PC-9 (cell line): ENCODE measurements around the gene DNAAF1. TPM values are rescaled to one million over a fixed set of nuclear protein-coding genes. Genes with fewer than 3 reads are reported as not detected.

Experiments used
- BruUV-seq: library from RNA; stranded (reverse); fragments of 400-500 nt; replicated peaks from 2 replicates; lab custom pipeline; 2021; lab: Mats Ljungman, UMichigan
- CTCF ChIA-PET: fragments of 300-600 bp; sonication (Branson Sonifier 250); formaldehyde crosslinking; loops from one replicate; lab custom pipeline; 2022; ENCODE audit warnings: antibody characterized with exemption; lab: Charles Lee
- POLR2A ChIA-PET: fragments of 300-600 bp; sonication (Branson Sonifier 250); formaldehyde crosslinking; loops from one replicate; lab custom pipeline; 2022; ENCODE audit warnings: antibody characterized with exemption; ENCODE audit not compliant: unreplicated experiment; lab: Charles Lee
- DNase-seq, 2 experiments: peaks; one replicate each; pipeline versions ENCODE4 v3.0.0 to v3.0.0-alpha.2; 2015 to 2022; ENCODE audit warnings: mixed read lengths in 1 of 2
- H2AFZ ChIP-seq: fragments of 200-600 bp; sonication (generic); 2 replicates; pipeline ENCODE4 v1.8.1; 2017; ENCODE audit warnings: antibody characterized with exemption
- H3F3A ChIP-seq: fragments of 200-600 bp; sonication (generic); 2 replicates; pipeline ENCODE4 v1.8.1; 2017; ENCODE audit warnings: antibody characterized with exemption, mild to moderate bottlenecking, low read depth; ENCODE audit not compliant: insufficient read depth
- H3K27ac ChIP-seq: fragments of 200-600 bp; sonication (generic); 2 replicates; pipeline ENCODE4 v1.6.1; 2016; ENCODE audit warnings: mixed run types
- H3K27me3 ChIP-seq: fragments of 200-600 bp; sonication (generic); 2 replicates; pipeline ENCODE4 v1.6.1; 2016; ENCODE audit warnings: low read depth, mixed run types; ENCODE audit not compliant: insufficient read depth
- H3K36me3 ChIP-seq: fragments of 200-600 bp; sonication (generic); 2 replicates; pipeline ENCODE4 v1.6.1; 2016; ENCODE audit warnings: low read depth, mixed run types
- H3K4me1 ChIP-seq: fragments of 200-600 bp; sonication (generic); replicated peaks from 2 replicates; pipeline ENCODE4 v1.6.1; 2016; ENCODE audit warnings: mixed run types; ENCODE audit not compliant: insufficient read depth
- H3K4me2 ChIP-seq: fragments of 200-600 bp; sonication (generic); 2 replicates; pipeline ENCODE4 v1.6.1; 2017; ENCODE audit warnings: mixed run types
- H3K4me3 ChIP-seq: fragments of 200-600 bp; sonication (generic); 2 replicates; pipeline ENCODE4 v1.6.1; 2016; ENCODE audit warnings: mixed run types
- H3K79me2 ChIP-seq: fragments of 200-600 bp; sonication (generic); 2 replicates; pipeline ENCODE4 v1.6.1; 2017; ENCODE audit warnings: low read depth, mixed run types
- H3K9me2 ChIP-seq: fragments of 200-600 bp; sonication (generic); 2 replicates; pipeline ENCODE4 v1.8.1; 2017; ENCODE audit warnings: mild to moderate bottlenecking; ENCODE audit not compliant: insufficient read depth
- H3K9me3 ChIP-seq: fragments of 200-600 bp; sonication (generic); 2 replicates; pipeline ENCODE4 v1.8.1; 2016; ENCODE audit warnings: low read depth; ENCODE audit not compliant: insufficient read depth
- H4K20me1 ChIP-seq: fragments of 200-600 bp; sonication (generic); 2 replicates; pipeline ENCODE4 v1.8.1; 2017; ENCODE audit not compliant: insufficient read depth
- EZH2 ChIP-seq: fragments of 200-600 bp; sonication (generic); IDR thresholded peaks from 2 replicates; pipeline ENCODE4 v1.8.0; 2017; ENCODE audit warnings: antibody characterized with exemption, low read depth
- intact Hi-C: fragments of 100-400 bp; cut with micrococcal nuclease; formaldehyde crosslinking; loops from one replicate; pipeline ENCODE4 v1.10.0; 2022; ENCODE audit not compliant: unreplicated experiment
- total RNA-seq: library from RNA; stranded (reverse); gene quantifications from 2 replicates; pipeline ENCODE4 v1.2.3, GENCODE V29; 2021
- TF ChIP-seq, protein P1 (sequence below): fragments of 200-600 bp; sonication (generic); conservative IDR thresholded peaks from 2 replicates; pipeline ENCODE4 v1.6.1; 2017; ENCODE audit warnings: mixed run types, antibody characterized with exemption, mild to moderate bottlenecking, moderate library complexity

Gene DNAAF1
- total RNA-seq, 1 experiment from 2014 or later = 1.2 TPM

- Histone ChIP-seq H3K27me3 (no peaks in the 10 kb centered on the region), H4K20me1 (peaks cover 5% of the 10 kb centered on the region; the same call in 1 of the 2 replicates), H3K36me3 (no peaks in the 10 kb centered on the region), H3K27ac (peak overlapping the region; percentile 51), H3K9me3 (no peaks in the 10 kb centered on the region), H3K4me1 (peaks cover 39% of the 10 kb centered on the region), H3K4me3 (peak overlapping the region; percentile 2; the same call in 1 of the 2 replicates), H3K9me2 (no peaks in the 10 kb centered on the region), H3K79me2 (peaks cover 31% of the 10 kb centered on the region), H2AFZ (no peak overlapping the region), H3K4me2 (peak overlapping the region; percentile 85), H3F3A (peaks cover 30% of the 10 kb centered on the region)
- no peak for TF ChIP-seq EZH2
- TF ChIP-seq, protein P1, sequence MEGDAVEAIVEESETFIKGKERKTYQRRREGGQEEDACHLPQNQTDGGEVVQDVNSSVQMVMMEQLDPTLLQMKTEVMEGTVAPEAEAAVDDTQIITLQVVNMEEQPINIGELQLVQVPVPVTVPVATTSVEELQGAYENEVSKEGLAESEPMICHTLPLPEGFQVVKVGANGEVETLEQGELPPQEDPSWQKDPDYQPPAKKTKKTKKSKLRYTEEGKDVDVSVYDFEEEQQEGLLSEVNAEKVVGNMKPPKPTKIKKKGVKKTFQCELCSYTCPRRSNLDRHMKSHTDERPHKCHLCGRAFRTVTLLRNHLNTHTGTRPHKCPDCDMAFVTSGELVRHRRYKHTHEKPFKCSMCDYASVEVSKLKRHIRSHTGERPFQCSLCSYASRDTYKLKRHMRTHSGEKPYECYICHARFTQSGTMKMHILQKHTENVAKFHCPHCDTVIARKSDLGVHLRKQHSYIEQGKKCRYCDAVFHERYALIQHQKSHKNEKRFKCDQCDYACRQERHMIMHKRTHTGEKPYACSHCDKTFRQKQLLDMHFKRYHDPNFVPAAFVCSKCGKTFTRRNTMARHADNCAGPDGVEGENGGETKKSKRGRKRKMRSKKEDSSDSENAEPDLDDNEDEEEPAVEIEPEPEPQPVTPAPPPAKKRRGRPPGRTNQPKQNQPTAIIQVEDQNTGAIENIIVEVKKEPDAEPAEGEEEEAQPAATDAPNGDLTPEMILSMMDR = no peak
- ChIA-PET POLR2A (no interaction called here), CTCF (interaction anchor here (0.6 to 1.1 kb wide), 5 partner anchors 37 to 125 kb away, joined by 4 read pairs; no protein-coding TSS in a partner anchor)
- peak; percentile 78 to 94 for DNase-seq
- intact Hi-C loops = loop anchor here (1.0 kb wide), 1 partner anchor 19 kb away; no protein-coding TSS in a partner anchor
- no TSS peak for BruUV-seq
These were observed 25.7 kb upstream of the DNAAF1 start for GRCh38 chr16:84119368-84119767.

- Histone ChIP-seq H3K27me3 (no peaks in the 10 kb centered on the region), H3F3A (peaks cover 30% of the 10 kb centered on the region), H3K9me3 (no peaks in the 10 kb centered on the region), H2AFZ (no peak overlapping the region), H3K4me1 (peaks cover 38% of the 10 kb centered on the region), H4K20me1 (peaks cover 5% of the 10 kb centered on the region; the same call in 1 of the 2 replicates), H3K36me3 (no peaks in the 10 kb centered on the region), H3K79me2 (peaks cover 24% of the 10 kb centered on the region), H3K9me2 (no peaks in the 10 kb centered on the region), H3K27ac (0 out of 2 replicates have a peak overlapping the region, but pooled peaks have one; percentile 51), H3K4me2 (peak overlapping the region; percentile 85), H3K4me3 (no peak overlapping the region)
- TF ChIP-seq, protein P1 = no peak
- no peak for TF ChIP-seq EZH2
- BruUV-seq = no TSS peak
- CTCF ChIA-PET = interaction anchor here (0.6 to 1.1 kb wide), 3 partner anchors 57 to 126 kb away, joined by 4 read pairs; no protein-coding TSS in a partner anchor
- POLR2A ChIA-PET = interaction anchor here (0.5 kb wide), 1 partner anchor 20 kb away, joined by 23 read pairs; no protein-coding TSS in a partner anchor
- intact Hi-C loops = no loop called here
- DNase-seq = no peak
These were observed 25.1 kb upstream of the DNAAF1 start for GRCh38 chr16:84120023-84120422.

GRCh38 chr16:84121007-84121406 is 24.1 kb upstream of the DNAAF1 start:
- TF ChIP-seq EZH2 = no peak
- TF ChIP-seq, protein P1 = no peak
- Histone ChIP-seq H3K4me1 (peaks cover 32% of the 10 kb centered on the region), H3K9me3 (no peaks in the 10 kb centered on the region), H3K4me2 (no peak overlapping the region), H3K27me3 (no peaks in the 10 kb centered on the region), H3K9me2 (no peaks in the 10 kb centered on the region), H4K20me1 (no peaks in the 10 kb centered on the region), H3K4me3 (no peak overlapping the region), H3F3A (peaks cover 27% of the 10 kb centered on the region), H2AFZ (no peak overlapping the region), H3K36me3 (no peaks in the 10 kb centered on the region), H3K27ac (no peak overlapping the region), H3K79me2 (peaks cover 14% of the 10 kb centered on the region)
- DNase-seq = no peak
- intact Hi-C loops = no loop called here
- ChIA-PET POLR2A (interaction anchor here (0.6 kb wide), 1 partner anchor 916 kb away, joined by 3 read pairs; no protein-coding TSS in a partner anchor), CTCF (no interaction called here)
- BruUV-seq = no TSS peak
